RWPE2 (cell line): ENCODE data around the gene MMS22L.

Experiments
- ATAC-seq: fragments of 200-7000 bp; cut with Tn5 transposase; 3 replicates; pipeline ENCODE4 v1.9.1; 2021; ENCODE audit warnings: low read depth
- DNase-seq: peaks from one replicate; pipeline ENCODE4 v3.0.0-alpha.2; 2020; ENCODE audit warnings: low spot score
- H3K27ac ChIP-seq: fragments of 450-650 bp; 2 replicates; pipeline ENCODE4 v1.5.1; 2017; ENCODE audit warnings: mild to moderate bottlenecking; ENCODE audit not compliant: poor library complexity, severe bottlenecking
- H3K27me3 ChIP-seq: fragments of 250-450 bp; sonication (Bioruptor Pico); 2 replicates; pipeline ENCODE4 v1.5.1; 2021; ENCODE audit warnings: mild to moderate bottlenecking, moderate library complexity; ENCODE audit not compliant: insufficient read depth, poor library complexity, severe bottlenecking
- H3K36me3 ChIP-seq: fragments of 250-450 bp; sonication (Bioruptor Pico); 2 replicates; pipeline ENCODE4 v1.5.1; 2020; ENCODE audit warnings: low read depth, mild to moderate bottlenecking, moderate library complexity
- H3K4me1 ChIP-seq: fragments of 250-450 bp; sonication (Bioruptor Pico); 2 replicates; pipeline ENCODE4 v1.5.1; 2021; ENCODE audit warnings: mild to moderate bottlenecking, moderate library complexity; ENCODE audit not compliant: insufficient read depth, poor library complexity, severe bottlenecking
- H3K4me3 ChIP-seq: fragments of 250-450 bp; sonication (Bioruptor Pico); 2 replicates; pipeline ENCODE4 v1.5.1; 2021; ENCODE audit warnings: mild to moderate bottlenecking, moderate library complexity; ENCODE audit not compliant: severe bottlenecking
- H3K9me3 ChIP-seq: fragments of 250-450 bp; sonication (Bioruptor Pico); 2 replicates; pipeline ENCODE4 v1.5.1; 2021; ENCODE audit warnings: mild to moderate bottlenecking, moderate library complexity; ENCODE audit not compliant: severe bottlenecking
- CTCF ChIP-seq: fragments of 450-650 bp; IDR thresholded peaks from one replicate; pipeline ENCODE4 v1.5.1; 2017; ENCODE audit warnings: mild to moderate bottlenecking, moderate library complexity; ENCODE audit not compliant: poor library complexity, severe bottlenecking

MMS22L gene

GRCh38 chr6:97195117-97195516, 87.9 kb downstream of the MMS22L start:
- H3K9me3 ChIP-seq = no peaks in the 10 kb centered on the region
- ATAC-seq (no peak), DNase-seq (no peak)
- peaks cover 23% of the 10 kb centered on the region for H3K36me3 ChIP-seq
- H3K27me3 ChIP-seq = no peaks in the 10 kb centered on the region
- no peak overlapping the region for H3K4me3 ChIP-seq
- TF ChIP-seq CTCF = no peak
- H3K27ac ChIP-seq = no peak overlapping the region
- H3K4me1 ChIP-seq = peaks cover 8% of the 10 kb centered on the region

GRCh38 chr6:97189767-97190166, 93.2 kb downstream of the MMS22L start:
- Histone ChIP-seq H3K27me3 (no peaks in the 10 kb centered on the region), H3K4me3 (no peak overlapping the region), H3K9me3 (no peaks in the 10 kb centered on the region), H3K36me3 (peaks cover 27% of the 10 kb centered on the region), H3K27ac (peak overlapping the region; percentile 24), H3K4me1 (peaks cover 11% of the 10 kb centered on the region)
- DNase-seq (no peak), ATAC-seq (peak; percentile 65; the same call in 2 of the 3 replicates)
- no peak for TF ChIP-seq CTCF

- no peaks in the 10 kb centered on the region for H3K9me3 ChIP-seq
- no peak for TF ChIP-seq CTCF
- H3K27me3 ChIP-seq = no peaks in the 10 kb centered on the region
- peaks cover 17% of the 10 kb centered on the region for H3K36me3 ChIP-seq
- ATAC-seq (no peak), DNase-seq (no peak)
- no peak overlapping the region for H3K27ac ChIP-seq
- H3K4me3 ChIP-seq = no peak overlapping the region
- H3K4me1 ChIP-seq = peaks cover 11% of the 10 kb centered on the region
Observed at GRCh38 chr6:97187951-97188350, 95.1 kb downstream of the MMS22L start.

DNA sequence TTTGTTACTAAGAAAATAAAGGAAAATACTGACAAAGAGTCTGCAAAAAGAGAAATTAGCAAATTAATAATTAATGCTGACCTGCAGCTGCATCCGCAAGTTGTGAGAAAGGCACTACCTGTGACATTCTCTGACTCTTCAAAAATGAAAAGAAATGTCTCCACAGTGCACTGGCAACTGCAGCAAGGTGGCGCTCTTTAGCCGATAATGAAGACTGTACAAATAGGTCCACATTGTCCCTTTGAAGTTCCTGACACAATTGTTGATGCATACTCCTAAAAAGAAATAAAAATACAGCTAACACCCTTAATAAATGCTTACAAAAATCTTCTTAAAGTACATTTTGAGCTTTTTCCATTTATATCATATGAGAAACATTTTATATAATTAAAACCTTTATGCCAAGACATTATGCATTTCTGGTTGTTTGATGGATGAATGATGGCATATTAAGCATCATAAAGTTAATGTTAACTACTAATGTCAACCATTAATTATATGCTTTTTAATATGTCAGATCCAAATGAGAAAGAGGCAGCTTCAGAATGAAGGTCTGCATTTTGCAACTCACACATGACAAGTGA, 96.5 kb downstream of the MMS22L start:
- DNase-seq = no peak
- Histone ChIP-seq H3K9me3 (no peaks in the 10 kb centered on the region), H3K36me3 (peaks cover 16% of the 10 kb centered on the region), H3K4me3 (no peak overlapping the region), H3K27ac (no peak overlapping the region), H3K27me3 (no peaks in the 10 kb centered on the region), H3K4me1 (peaks cover 11% of the 10 kb centered on the region)
- TF ChIP-seq CTCF = peak; percentile 92
- ATAC-seq = peak; percentile 80

DNA sequence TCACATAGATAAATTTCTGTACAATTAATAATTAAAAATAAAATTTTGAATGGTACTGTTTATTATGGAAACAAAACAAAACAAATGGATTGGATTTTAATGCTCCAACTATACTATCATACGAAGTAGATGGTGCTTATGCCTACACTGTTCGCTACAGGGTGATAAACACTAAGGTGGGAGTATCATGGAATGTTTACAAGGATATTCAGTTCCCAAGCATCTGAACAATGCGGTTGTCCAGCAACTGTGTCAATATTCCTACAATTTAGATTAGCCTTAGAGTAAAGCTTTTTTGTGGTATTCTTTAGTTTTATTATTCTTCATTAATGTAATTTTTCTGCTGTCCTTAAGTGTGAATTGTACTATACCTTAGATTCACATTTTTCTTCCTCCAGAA, 105.1 kb downstream of the MMS22L start:
- Histone ChIP-seq H3K4me1 (no peaks in the 10 kb centered on the region), H3K27me3 (no peaks in the 10 kb centered on the region), H3K4me3 (no peak overlapping the region), H3K27ac (no peak overlapping the region), H3K36me3 (peaks cover 64% of the 10 kb centered on the region), H3K9me3 (no peaks in the 10 kb centered on the region)
- ATAC-seq (no peak), DNase-seq (no peak)
- no peak for TF ChIP-seq CTCF
